Neural progenitor cell (in vitro differentiated cells): ENCODE results near the gene ALOX15. TPM values are rescaled to one million over a fixed set of nuclear protein-coding genes. Genes with fewer than 3 reads are reported as not detected.
A peak's percentile ranks its signal among the peaks of the same experiment; 100 is the strongest.
"Not testable (repeated sequence)": the region's sequence is repeated elsewhere in the genome, so short reads cannot be mapped to it uniquely, and the experiment has no call there.

Experiments
- DNase-seq: peaks from one replicate; pipeline ENCODE4 v3.0.0-alpha.2; 2016; ENCODE audit warnings: low spot score
- H2AFZ ChIP-seq: fragments of 200-600 bp; sonication (generic); replicated peaks from 2 replicates; pipeline ENCODE4 v1.6.1; 2016; ENCODE audit warnings: antibody characterized with exemption
- H3F3A ChIP-seq: fragments of 200-600 bp; sonication (generic); 2 replicates; pipeline ENCODE4 v1.6.1; 2016; ENCODE audit warnings: antibody characterized with exemption, low read depth
- H3K27ac ChIP-seq: fragments of 200-600 bp; sonication (generic); 2 replicates; pipeline ENCODE4 v1.5.1; 2016; ENCODE audit warnings: mild to moderate bottlenecking
- H3K27me3 ChIP-seq: fragments of 200-600 bp; sonication (generic); 2 replicates; pipeline ENCODE4 v1.6.1; 2016; ENCODE audit warnings: mild to moderate bottlenecking, moderate library complexity
- H3K36me3 ChIP-seq: fragments of 200-600 bp; sonication (generic); 2 replicates; pipeline ENCODE4 v1.5.1; 2016
- H3K4me1 ChIP-seq: fragments of 200-600 bp; sonication (generic); 2 replicates; pipeline ENCODE4 v1.6.1; 2016; ENCODE audit warnings: mixed run types
- H3K4me2 ChIP-seq: fragments of 200-600 bp; sonication (generic); 2 replicates; pipeline ENCODE4 v1.6.1; 2016
- H3K4me3 ChIP-seq: fragments of 200-600 bp; sonication (generic); 2 replicates; pipeline ENCODE4 v1.5.1; 2016
- H3K79me2 ChIP-seq: fragments of 200-600 bp; sonication (generic); 2 replicates; pipeline ENCODE4 v1.6.1; 2016; ENCODE audit warnings: low read depth
- H3K9ac ChIP-seq: fragments of 200-600 bp; sonication (generic); 2 replicates; pipeline ENCODE4 v1.6.1; 2016
- H3K9me3 ChIP-seq: fragments of 200-600 bp; sonication (generic); 2 replicates; pipeline ENCODE4 v1.5.1; 2016; ENCODE audit warnings: low read depth
- H4K20me1 ChIP-seq: fragments of 200-600 bp; sonication (generic); 2 replicates; pipeline ENCODE4 v1.6.1; 2016; ENCODE audit warnings: low read depth
- H3K27ac Mint-ChIP-seq: 3 replicates; pipeline ENCODE4 v1.8.0; 2021; ENCODE audit warnings: mixed read lengths
- H3K27me3 Mint-ChIP-seq: 2 replicates; pipeline ENCODE4 v1.8.0; 2022; ENCODE audit warnings: low read depth, mild to moderate bottlenecking, inconsistent platforms, moderate library complexity, mixed read lengths; ENCODE audit not compliant: insufficient read depth
- H3K36me3 Mint-ChIP-seq: 3 replicates; pipeline ENCODE4 v1.8.0; 2021; ENCODE audit warnings: mixed read lengths
- H3K4me1 Mint-ChIP-seq: 3 replicates; pipeline ENCODE4 v1.8.0; 2021; ENCODE audit warnings: mixed read lengths
- H3K4me3 Mint-ChIP-seq: 3 replicates; pipeline ENCODE4 v1.8.0; 2021; ENCODE audit warnings: mild to moderate bottlenecking, moderate library complexity, mixed read lengths
- H3K9me3 Mint-ChIP-seq: 3 replicates; pipeline ENCODE4 v1.8.0; 2020; ENCODE audit warnings: mixed read lengths
- EZH2 ChIP-seq: fragments of 200-600 bp; sonication (generic); IDR thresholded peaks from 2 replicates; pipeline ENCODE4 v1.6.1; 2017; ENCODE audit warnings: antibody characterized with exemption, mild to moderate bottlenecking, moderate library complexity
- EZH2phosphoT487 ChIP-seq: fragments of 200-600 bp; sonication (generic); IDR thresholded peaks from 2 replicates; pipeline ENCODE4 v1.6.1; 2017; ENCODE audit warnings: antibody characterized with exemption
- total RNA-seq: library from RNA; depleted of rRNA; stranded (reverse); fragments of >200 nt; gene quantifications from 2 replicates; pipeline ENCODE4 v1.2.3, GENCODE V29; 2015; ENCODE audit warnings: low replicate concordance
- TF ChIP-seq, protein P1 (sequence below): fragments of 200-600 bp; sonication (generic); IDR thresholded peaks from 2 replicates; pipeline ENCODE4 v1.5.1; 2017; ENCODE audit warnings: antibody characterized with exemption, mild to moderate bottlenecking

ALOX15 gene
- 0.12 TPM in 1 of 2 replicates, not detected in the other for total RNA-seq

GRCh38 chr17:4641297-4642195 lies at the start of gene ALOX15:
TSS of gene ALOX15 (minus strand) at chr17:4641678. CDS start at chr17:4641651, 27 bp downstream.
- H3K4me2 ChIP-seq: peak within 1 kb of the TSS; percentile 77
- peak within 1 kb of the TSS; percentile 39 for H3K4me3 ChIP-seq
- peaks cover 77% of the 10 kb centered on the region for H3K27me3 ChIP-seq
- no peaks in the 10 kb centered on the region for H3K79me2 ChIP-seq
- H3K27ac Mint-ChIP-seq: no peak within 1 kb of the TSS
- H3K27ac ChIP-seq: no peak within 1 kb of the TSS
- H3K27me3 Mint-ChIP-seq: peaks cover 55% of the 10 kb centered on the region
- peak within 1 kb of the TSS; percentile 79 for H3K4me3 Mint-ChIP-seq
- H3F3A ChIP-seq: peaks cover 9% of the 10 kb centered on the region
- peak; percentile 62 for DNase-seq
- peaks cover 24% of the 10 kb centered on the region for H3K4me1 Mint-ChIP-seq
- H3K9me3 Mint-ChIP-seq: peaks cover 2% of the 10 kb centered on the region
- peaks cover 17% of the 10 kb centered on the region for H3K4me1 ChIP-seq
- H2AFZ ChIP-seq: peak within 1 kb of the TSS; percentile 30
- H4K20me1 ChIP-seq: peaks cover 8% of the 10 kb centered on the region
- TF ChIP-seq EZH2phosphoT487 (peak; percentile 81), EZH2 (peak; percentile 88)
- TF ChIP-seq, protein P1, sequence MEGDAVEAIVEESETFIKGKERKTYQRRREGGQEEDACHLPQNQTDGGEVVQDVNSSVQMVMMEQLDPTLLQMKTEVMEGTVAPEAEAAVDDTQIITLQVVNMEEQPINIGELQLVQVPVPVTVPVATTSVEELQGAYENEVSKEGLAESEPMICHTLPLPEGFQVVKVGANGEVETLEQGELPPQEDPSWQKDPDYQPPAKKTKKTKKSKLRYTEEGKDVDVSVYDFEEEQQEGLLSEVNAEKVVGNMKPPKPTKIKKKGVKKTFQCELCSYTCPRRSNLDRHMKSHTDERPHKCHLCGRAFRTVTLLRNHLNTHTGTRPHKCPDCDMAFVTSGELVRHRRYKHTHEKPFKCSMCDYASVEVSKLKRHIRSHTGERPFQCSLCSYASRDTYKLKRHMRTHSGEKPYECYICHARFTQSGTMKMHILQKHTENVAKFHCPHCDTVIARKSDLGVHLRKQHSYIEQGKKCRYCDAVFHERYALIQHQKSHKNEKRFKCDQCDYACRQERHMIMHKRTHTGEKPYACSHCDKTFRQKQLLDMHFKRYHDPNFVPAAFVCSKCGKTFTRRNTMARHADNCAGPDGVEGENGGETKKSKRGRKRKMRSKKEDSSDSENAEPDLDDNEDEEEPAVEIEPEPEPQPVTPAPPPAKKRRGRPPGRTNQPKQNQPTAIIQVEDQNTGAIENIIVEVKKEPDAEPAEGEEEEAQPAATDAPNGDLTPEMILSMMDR: no peak
- no peaks in the 10 kb centered on the region for H3K36me3 ChIP-seq
- H3K9ac ChIP-seq: no peak within 1 kb of the TSS
- H3K36me3 Mint-ChIP-seq: no peaks in the 10 kb centered on the region
- no peaks in the 10 kb centered on the region for H3K9me3 ChIP-seq

- Mint-ChIP-seq H3K27ac (no peak overlapping the region), H3K4me3 (no peak overlapping the region), H3K36me3 (peaks cover 49% of the 10 kb centered on the region), H3K9me3 (peaks cover 3% of the 10 kb centered on the region), H3K4me1 (peaks cover 5% of the 10 kb centered on the region), H3K27me3 (peaks cover 7% of the 10 kb centered on the region)
- Histone ChIP-seq H2AFZ (no peak overlapping the region), H3K27ac (no peak overlapping the region), H3K9me3 (no peaks in the 10 kb centered on the region), H3K4me1 (no peaks in the 10 kb centered on the region), H3K36me3 (peaks cover 3% of the 10 kb centered on the region), H3K79me2 (peaks cover 93% of the 10 kb centered on the region), H3K27me3 (no peaks in the 10 kb centered on the region), H3K4me2 (no peak overlapping the region), H3K9ac (no peak overlapping the region), H3F3A (no peaks in the 10 kb centered on the region), H4K20me1 (peaks cover 36% of the 10 kb centered on the region), H3K4me3 (no peak overlapping the region)
- no peak for TF ChIP-seq EZH2
- TF ChIP-seq, protein P1: no peak
- DNase-seq: no peak
Observed at GRCh38 chr17:4690745-4691144, 49.3 kb upstream of the ALOX15 start.

GRCh38 chr17:4689872-4690271 lies 48.4 kb upstream of the ALOX15 start:
- H3K27me3 Mint-ChIP-seq, H3K27ac ChIP-seq, H2AFZ ChIP-seq, H3K4me1 ChIP-seq, H3K9me3 Mint-ChIP-seq, H3K27me3 ChIP-seq, H3K4me1 Mint-ChIP-seq, H3K9ac ChIP-seq, H3K9me3 ChIP-seq, H3K27ac Mint-ChIP-seq, H3F3A ChIP-seq, DNase-seq, H3K4me3 ChIP-seq, H3K36me3 ChIP-seq, H3K4me2 ChIP-seq, H3K4me3 Mint-ChIP-seq: not testable (repeated sequence)
- H3K79me2 ChIP-seq: peaks cover 90% of the 10 kb centered on the region
- peaks cover 35% of the 10 kb centered on the region for H4K20me1 ChIP-seq
- peaks cover 51% of the 10 kb centered on the region for H3K36me3 Mint-ChIP-seq

- H3K9me3 Mint-ChIP-seq, H3K36me3 ChIP-seq, H3K9me3 ChIP-seq, H3K27me3 Mint-ChIP-seq, H3K4me3 Mint-ChIP-seq, H3K9ac ChIP-seq, H3K27ac ChIP-seq, DNase-seq, H3K4me2 ChIP-seq, H3K4me1 ChIP-seq, H3K4me1 Mint-ChIP-seq, H2AFZ ChIP-seq, H3K27ac Mint-ChIP-seq, H3K27me3 ChIP-seq, H3F3A ChIP-seq, H3K4me3 ChIP-seq, H4K20me1 ChIP-seq: not testable (repeated sequence)
- H3K36me3 Mint-ChIP-seq: peaks cover 41% of the 10 kb centered on the region
- H3K79me2 ChIP-seq: peaks cover 43% of the 10 kb centered on the region
Observed at GRCh38 chr17:4683739-4684138, 42.3 kb upstream of the ALOX15 start.
